Measurements from ENCODE around the gene COBL. TPM values are rescaled to one million over a fixed set of nuclear protein-coding genes. Genes with fewer than 3 reads are reported as not detected.

The COBL gene
- total and polyA plus RNA-seq, 2 of the 4 experiments (the other 2 are of a cell fraction) = under 0.01 TPM; not detected in 1

GRCh38 chr7:51111241-51111940 is 205.2 kb downstream of the COBL start:
- H3K14ac ChIP-seq (replicated peaks; ENCODE audit: low read depth, low read length) = no peak overlapping the region
- H3K9ac ChIP-seq (ENCODE audit: low read depth, low read length) = no peak overlapping the region
- H3K4ac ChIP-seq (ENCODE audit: low read depth, low read length) = no peak overlapping the region
- TF ChIP-seq, protein P1, sequence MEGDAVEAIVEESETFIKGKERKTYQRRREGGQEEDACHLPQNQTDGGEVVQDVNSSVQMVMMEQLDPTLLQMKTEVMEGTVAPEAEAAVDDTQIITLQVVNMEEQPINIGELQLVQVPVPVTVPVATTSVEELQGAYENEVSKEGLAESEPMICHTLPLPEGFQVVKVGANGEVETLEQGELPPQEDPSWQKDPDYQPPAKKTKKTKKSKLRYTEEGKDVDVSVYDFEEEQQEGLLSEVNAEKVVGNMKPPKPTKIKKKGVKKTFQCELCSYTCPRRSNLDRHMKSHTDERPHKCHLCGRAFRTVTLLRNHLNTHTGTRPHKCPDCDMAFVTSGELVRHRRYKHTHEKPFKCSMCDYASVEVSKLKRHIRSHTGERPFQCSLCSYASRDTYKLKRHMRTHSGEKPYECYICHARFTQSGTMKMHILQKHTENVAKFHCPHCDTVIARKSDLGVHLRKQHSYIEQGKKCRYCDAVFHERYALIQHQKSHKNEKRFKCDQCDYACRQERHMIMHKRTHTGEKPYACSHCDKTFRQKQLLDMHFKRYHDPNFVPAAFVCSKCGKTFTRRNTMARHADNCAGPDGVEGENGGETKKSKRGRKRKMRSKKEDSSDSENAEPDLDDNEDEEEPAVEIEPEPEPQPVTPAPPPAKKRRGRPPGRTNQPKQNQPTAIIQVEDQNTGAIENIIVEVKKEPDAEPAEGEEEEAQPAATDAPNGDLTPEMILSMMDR (conservative IDR thresholded peaks at IDR 0.05; ENCODE audit: low read depth, low read length) = no peak
- TF ChIP-seq POLR2A (IDR thresholded peaks at IDR 0.05; ENCODE audit: low read depth, low read length) = no peak
- TF ChIP-seq MXI1 (IDR thresholded peaks at IDR 0.05; ENCODE audit: borderline replicate concordance, low read depth, low read length) = no peak
- TF ChIP-seq RCOR1 (IDR thresholded peaks at IDR 0.05; ENCODE audit: insufficient replicate concordance, low read length) = no peak
- TF ChIP-seq, protein P2, sequence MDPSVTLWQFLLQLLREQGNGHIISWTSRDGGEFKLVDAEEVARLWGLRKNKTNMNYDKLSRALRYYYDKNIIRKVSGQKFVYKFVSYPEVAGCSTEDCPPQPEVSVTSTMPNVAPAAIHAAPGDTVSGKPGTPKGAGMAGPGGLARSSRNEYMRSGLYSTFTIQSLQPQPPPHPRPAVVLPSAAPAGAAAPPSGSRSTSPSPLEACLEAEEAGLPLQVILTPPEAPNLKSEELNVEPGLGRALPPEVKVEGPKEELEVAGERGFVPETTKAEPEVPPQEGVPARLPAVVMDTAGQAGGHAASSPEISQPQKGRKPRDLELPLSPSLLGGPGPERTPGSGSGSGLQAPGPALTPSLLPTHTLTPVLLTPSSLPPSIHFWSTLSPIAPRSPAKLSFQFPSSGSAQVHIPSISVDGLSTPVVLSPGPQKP (IDR thresholded peaks at IDR 0.05; ENCODE audit: borderline replicate concordance, low read depth, low read length) = no peak
- no peak for TF ChIP-seq NFE2L2 (IDR thresholded peaks at IDR 0.05; ENCODE audit: low read depth, low read length)
- no peak for TF ChIP-seq RAD21 (IDR thresholded peaks at IDR 0.05; ENCODE audit: low read length)
- H2BK15ac ChIP-seq (ENCODE audit: low read depth, low read length) = no peak overlapping the region
- no peak overlapping the region for H3K4me3 ChIP-seq (ENCODE audit: insufficient read depth, low read depth, low read length)
- H4K5ac ChIP-seq (ENCODE audit: low read depth, low read length) = no peak overlapping the region
- no peak overlapping the region for H2AK5ac ChIP-seq (ENCODE audit: low read depth, low read length)
- H2AFZ ChIP-seq (replicated peaks; ENCODE audit: low read length, poor library complexity) = no peak overlapping the region
- no peaks in the 10 kb centered on the region for H3K36me3 ChIP-seq (ENCODE audit: control insufficient read depth, insufficient read depth, low read length)
- H3K27ac ChIP-seq (ENCODE audit: insufficient read depth, low read length) = no peak overlapping the region
- no TSS peak for BruUV-seq (replicated peaks)
- CTCF ChIA-PET = interaction anchor here (0.7 kb wide), 1 partner anchor 29 kb away, joined by 3 read pairs; no protein-coding TSS in a partner anchor
- no peak overlapping the region for H3K18ac ChIP-seq (ENCODE audit: low read depth, low read length)
- H3K56ac ChIP-seq (ENCODE audit: extremely low read depth, insufficient read depth, low read length) = no peak overlapping the region
- no peaks in the 10 kb centered on the region for H4K20me1 ChIP-seq (ENCODE audit: insufficient read depth, low read length)
- intact Hi-C loops (cut with micrococcal nuclease) = no loop called here
- H4K8ac ChIP-seq (ENCODE audit: low read depth in 2 of 2, low read length in 2 of 2) = no peak overlapping the region
- WGBS, 2 experiments (ENCODE audit: extremely low coverage in 2 of 2, insufficient read length in 1 of 2) = no CpG with 5 or more reads among the region's 8 CpGs
- no peaks in the 10 kb centered on the region; the same call in 1 of the 2 replicates for H3K27me3 ChIP-seq (ENCODE audit: control insufficient read depth, insufficient read depth, low read length)
- no peaks in the 10 kb centered on the region for H3K9me3 ChIP-seq (ENCODE audit: control insufficient read depth, insufficient read depth, low read length)
- no peak for ATAC-seq (ENCODE audit: low read depth)
- in situ Hi-C loops (cut with MboI; ENCODE audit: low sequenced_read_pairs) = no loop called here
- no peaks in the 10 kb centered on the region for H3K79me1 ChIP-seq (ENCODE audit: low read depth in 1 of 2, low read length in 2 of 2)
- DNase-seq = no peak
- no peak overlapping the region for H2BK20ac ChIP-seq (ENCODE audit: low read depth, low read length)
- no peaks in the 10 kb centered on the region for H3K9me1 ChIP-seq (ENCODE audit: insufficient read depth, low read length)
- H2AK9ac ChIP-seq (replicated peaks; ENCODE audit: low read depth, low read length, poor library complexity) = no peak overlapping the region
- H2BK120ac ChIP-seq (ENCODE audit: low read depth, low read length) = no peak overlapping the region
- dilution Hi-C loops (cut with HindIII; ENCODE audit: low sequenced_read_pairs, unreplicated experiment) = no loop called here
- no peak overlapping the region for H4K91ac ChIP-seq (ENCODE audit: insufficient read depth, low read depth, low read length)
- POLR2A ChIA-PET (ENCODE audit: unreplicated experiment) = no interaction called here
- no peak overlapping the region for H3K23ac ChIP-seq (ENCODE audit: low read depth, low read length)
- H3K4me2 ChIP-seq (ENCODE audit: low read depth, low read length) = no peak overlapping the region
- H2BK5ac ChIP-seq (ENCODE audit: low read depth, low read length, poor library complexity, severe bottlenecking) = no peak overlapping the region
- no peaks in the 10 kb centered on the region for H3K4me1 ChIP-seq (ENCODE audit: control insufficient read depth, insufficient read depth, low read length)

Data from IMR-90 (cell line).